Adrenal gland (tissue), 5 donors: ENCODE data around the gene SPNS3.

Source experiments
- CTCF ChIP-seq, 6 experiments: fragments of 450-650 bp in 4 of 6; fragments of 200-600 bp in 2 of 6; sonication (generic) in 1 of 6; IDR thresholded peaks; 1 replicate in 5 of 6; 2 replicates in 1 of 6; pipeline versions ENCODE4 v1.5.1 to v1.8.0; 2016 to 2021; ENCODE audit warnings: antibody characterized with exemption in 6 of 6, mild to moderate bottlenecking in 2 of 6, moderate library complexity in 1 of 6
- POLR2A ChIP-seq, 2 donors: fragments of 450-650 bp; IDR thresholded peaks; one replicate each; pipeline ENCODE4 v1.6.1; 2017; ENCODE audit warnings: antibody characterized with exemption in 2 of 2, mild to moderate bottlenecking in 2 of 2, moderate library complexity in 1 of 2
- donor health status: DM: no; HTN: no; CAD: no.

- TF ChIP-seq CTCF (IDR thresholded peaks at IDR 0.05): no peak
- no peak for TF ChIP-seq POLR2A (IDR thresholded peaks at IDR 0.05)
Measured at GRCh38 chr17:4499431-4500190, 65.9 kb downstream of the SPNS3 start.
